ENCODE results near the gene ADCY4.

GRCh38 chr14:24292118-24292807 lies 42.6 kb downstream of the ADCY4 start:
- TF ChIP-seq POLR2A (IDR thresholded peaks at IDR 0.05; ENCODE audit: borderline replicate concordance, extremely low read depth, insufficient read depth, insufficient read length): no peak
- no peak for TF ChIP-seq CTCF (IDR thresholded peaks at IDR 0.05 in 2 of 3, conservative IDR thresholded peaks at IDR 0.05 in 1 of 3; ENCODE audit: borderline replicate concordance in 1 of 3, insufficient read depth in 1 of 3, low read depth in 2 of 3, low read length in 2 of 3)
- TF ChIP-seq SP1 (IDR thresholded peaks at IDR 0.05; ENCODE audit: low read depth): no peak
- no peak for TF ChIP-seq EZH2 (IDR thresholded peaks at IDR 0.05)
- TF ChIP-seq ATF3 (IDR thresholded peaks at IDR 0.05): no peak
- TF ChIP-seq YY1 (IDR thresholded peaks at IDR 0.05; ENCODE audit: extremely low read depth, insufficient replicate concordance, low read depth, low read length): no peak
- TF ChIP-seq POLR2AphosphoS5 (IDR thresholded peaks at IDR 0.05; ENCODE audit: low read depth, low read length): no peak
- TF ChIP-seq MAX (IDR thresholded peaks at IDR 0.05): no peak
- no peak for TF ChIP-seq REST (IDR thresholded peaks at IDR 0.05; ENCODE audit: low read depth)
- no peak for TF ChIP-seq JUND (IDR thresholded peaks at IDR 0.05)
